Measurements from ENCODE around the gene C11orf21.

- TF ChIP-seq FOXJ3 (CRISPR knock-in tag; IDR thresholded peaks at IDR 0.05) (no peak), CTCF (IDR thresholded peaks at IDR 0.05) (no peak), JUND (IDR thresholded peaks at IDR 0.05) (no peak), EZH2phosphoT487 (IDR thresholded peaks at IDR 0.05; ENCODE audit: borderline replicate concordance, low read depth) (no peak), SMC3 (IDR thresholded peaks at IDR 0.05; ENCODE audit: low read depth, low read length) (no peak), TAF1 (IDR thresholded peaks at IDR 0.05; ENCODE audit: borderline replicate concordance, low read depth, low read length) (no peak), POLR2AphosphoS5 (IDR thresholded peaks at IDR 0.05; ENCODE audit: low read depth, low read length) (no peak), REST (IDR thresholded peaks at IDR 0.05; ENCODE audit: low read depth, low read length) (no peak), RAD21 (IDR thresholded peaks at IDR 0.05; ENCODE audit: low read length) (no peak)
- TF ChIP-seq, protein P1, sequence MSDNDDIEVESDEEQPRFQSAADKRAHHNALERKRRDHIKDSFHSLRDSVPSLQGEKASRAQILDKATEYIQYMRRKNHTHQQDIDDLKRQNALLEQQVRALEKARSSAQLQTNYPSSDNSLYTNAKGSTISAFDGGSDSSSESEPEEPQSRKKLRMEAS (IDR thresholded peaks at IDR 0.05; ENCODE audit: low read depth): no peak
Observed at GRCh38 chr11:2294926-2295290, 6.8 kb downstream of the C11orf21 start.
